Measurements from ENCODE around the gene LIPK.
"Not testable (repeated sequence)": the region's sequence is repeated elsewhere in the genome, so short reads cannot be mapped to it uniquely, and the experiment has no call there.

Gene LIPK

DNA sequence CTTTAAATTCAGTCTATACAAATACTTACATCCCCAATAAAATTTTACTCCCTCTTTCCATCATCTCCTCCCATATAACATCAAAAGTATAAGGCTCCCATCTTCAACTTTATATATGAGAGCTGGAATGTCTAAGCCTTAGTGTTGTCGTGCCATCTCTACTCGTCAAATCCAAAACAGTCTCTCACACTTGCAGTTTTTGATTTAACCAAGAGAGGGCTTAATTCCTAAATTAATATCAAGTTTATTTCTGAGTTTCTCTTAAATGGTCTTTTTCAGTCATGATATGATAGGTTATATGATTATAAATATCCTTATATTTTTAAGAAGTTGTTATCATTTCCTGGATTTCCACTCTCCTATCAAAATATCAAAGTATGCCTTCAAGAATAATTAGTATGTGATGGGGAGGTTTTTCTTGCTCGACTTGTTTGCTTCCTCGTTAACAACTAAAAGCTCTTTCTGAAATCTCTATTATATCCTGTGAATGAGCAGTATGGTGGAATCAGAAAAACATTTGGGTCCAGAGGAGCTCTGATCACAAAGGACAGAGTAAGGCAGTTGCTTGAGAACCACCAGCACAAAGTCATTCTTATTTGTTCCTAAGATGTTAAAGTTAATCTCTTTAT lies 12.5 kb upstream of the LIPK start:
- no peaks in the 10 kb centered on the region for H3K4me1 ChIP-seq (ENCODE audit: control insufficient read depth, low read length)
- H3K4me3 ChIP-seq (ENCODE audit: low read length): no peak overlapping the region
- no peaks in the 10 kb centered on the region for H3K36me3 ChIP-seq (ENCODE audit: control insufficient read depth, low read length)

GRCh38 chr10:88702848-88703597 lies 3.0 kb upstream of the LIPK start:
- TF ChIP-seq CTCF (IDR thresholded peaks at IDR 0.05; ENCODE audit: low read depth, low read length, poor library complexity, severe bottlenecking) (no peak), EZH2phosphoT487 (IDR thresholded peaks at IDR 0.05; ENCODE audit: borderline replicate concordance, low read length) (no peak)
- H3K4me3 ChIP-seq (ENCODE audit: low read length): no peak overlapping the region
- no peaks in the 10 kb centered on the region for H3F3A ChIP-seq (ENCODE audit: control insufficient read depth, insufficient read depth)
- no peak overlapping the region for H3K4me2 ChIP-seq (ENCODE audit: low read length)
- H3K27ac ChIP-seq (ENCODE audit: low read depth, low read length): no peak overlapping the region
- H3K36me3 ChIP-seq (ENCODE audit: control insufficient read depth, low read length): no peaks in the 10 kb centered on the region
- H3K79me2 ChIP-seq (ENCODE audit: control insufficient read depth, low read length): no peaks in the 10 kb centered on the region
- no peaks in the 10 kb centered on the region for H3K9me2 ChIP-seq (replicated peaks; ENCODE audit: control insufficient read depth, low read length)
- no peaks in the 10 kb centered on the region for H3K4me1 ChIP-seq (ENCODE audit: control insufficient read depth, low read length)
- H3K27me3 ChIP-seq (ENCODE audit: control insufficient read depth, low read length): 0 out of 2 replicates have a peak, but pooled peaks cover 6% of the 10 kb centered on the region
- no peaks in the 10 kb centered on the region for H4K20me1 ChIP-seq (ENCODE audit: control insufficient read depth, insufficient read depth, low read depth, low read length)
- no peaks in the 10 kb centered on the region for H3K9me3 ChIP-seq (ENCODE audit: control insufficient read depth, insufficient read depth, low read length)

More for the DNA sequence above, 12.5 kb upstream of the LIPK start:
- Histone ChIP-seq H4K20me1 (ENCODE audit: control insufficient read depth, insufficient read depth, low read depth, low read length) (no peaks in the 10 kb centered on the region), H3K27ac (ENCODE audit: low read depth, low read length) (no peak overlapping the region), H3K27me3 (ENCODE audit: control insufficient read depth, low read length) (0 out of 2 replicates have a peak, but pooled peaks cover 2% of the 10 kb centered on the region), H3K9me3 (ENCODE audit: control insufficient read depth, insufficient read depth, low read length) (no peaks in the 10 kb centered on the region), H3K9me2 (replicated peaks; ENCODE audit: control insufficient read depth, low read length) (no peaks in the 10 kb centered on the region), H3K79me2 (ENCODE audit: control insufficient read depth, low read length) (no peaks in the 10 kb centered on the region), H3F3A (ENCODE audit: control insufficient read depth, insufficient read depth) (no peaks in the 10 kb centered on the region), H3K4me2 (ENCODE audit: low read length) (no peak overlapping the region)
- TF ChIP-seq EZH2phosphoT487 (IDR thresholded peaks at IDR 0.05; ENCODE audit: borderline replicate concordance, low read length): no peak
- TF ChIP-seq CTCF (IDR thresholded peaks at IDR 0.05; ENCODE audit: low read depth, low read length, poor library complexity, severe bottlenecking): peak; percentile 18

GRCh38 chr10:88707429-88708155 lies 1.5 kb downstream of the LIPK start:
- H3K9me3 ChIP-seq (ENCODE audit: control insufficient read depth, insufficient read depth, low read length): no peaks in the 10 kb centered on the region
- no peaks in the 10 kb centered on the region for H3K4me1 ChIP-seq (ENCODE audit: control insufficient read depth, low read length)
- H3K9me2 ChIP-seq (replicated peaks; ENCODE audit: control insufficient read depth, low read length): no peaks in the 10 kb centered on the region
- no peaks in the 10 kb centered on the region for H3K79me2 ChIP-seq (ENCODE audit: control insufficient read depth, low read length)
- no peaks in the 10 kb centered on the region for H4K20me1 ChIP-seq (ENCODE audit: control insufficient read depth, insufficient read depth, low read depth, low read length)
- H3K27ac ChIP-seq (ENCODE audit: low read depth, low read length): no peak overlapping the region
- H3F3A ChIP-seq (ENCODE audit: control insufficient read depth, insufficient read depth): no peaks in the 10 kb centered on the region
- H3K27me3 ChIP-seq (ENCODE audit: control insufficient read depth, low read length): 0 out of 2 replicates have a peak, but pooled peaks cover 6% of the 10 kb centered on the region
- TF ChIP-seq CTCF (IDR thresholded peaks at IDR 0.05; ENCODE audit: low read depth, low read length, poor library complexity, severe bottlenecking): no peak
- no peak for TF ChIP-seq EZH2phosphoT487 (IDR thresholded peaks at IDR 0.05; ENCODE audit: borderline replicate concordance, low read length)
- H3K36me3 ChIP-seq (ENCODE audit: control insufficient read depth, low read length): no peaks in the 10 kb centered on the region
- H3K4me3 ChIP-seq (ENCODE audit: low read length): no peak overlapping the region
- H3K4me2 ChIP-seq (ENCODE audit: low read length): no peak overlapping the region

DNA sequence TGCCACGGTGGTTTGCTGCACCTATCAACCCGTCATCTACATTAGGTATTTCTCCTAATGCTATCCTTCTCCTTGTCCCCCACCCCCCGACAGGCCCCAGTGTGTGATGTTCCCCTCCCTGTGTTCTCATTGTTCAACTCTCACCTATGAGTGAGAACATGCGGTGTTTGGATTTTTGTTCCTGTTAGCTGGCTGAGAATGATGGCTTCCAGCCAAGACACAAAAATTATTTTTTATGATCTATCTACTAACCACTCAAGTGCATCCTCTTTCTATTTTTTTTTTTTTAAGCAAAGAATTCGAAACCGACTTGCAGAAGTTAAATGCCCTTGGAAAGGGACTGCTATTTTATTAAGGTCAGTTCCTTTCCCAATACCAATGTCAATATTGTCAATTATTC lies 3.3 kb downstream of the LIPK start:
- not testable (repeated sequence) for H3K27ac ChIP-seq (ENCODE audit: low read depth, low read length); H3K9me2 ChIP-seq (replicated peaks; ENCODE audit: control insufficient read depth, low read length); H3K4me2 ChIP-seq (ENCODE audit: low read length); H3K27me3 ChIP-seq (ENCODE audit: control insufficient read depth, low read length); H4K20me1 ChIP-seq (ENCODE audit: control insufficient read depth, insufficient read depth, low read depth, low read length); H3K79me2 ChIP-seq (ENCODE audit: control insufficient read depth, low read length); H3K4me3 ChIP-seq (ENCODE audit: low read length); H3K9me3 ChIP-seq (ENCODE audit: control insufficient read depth, insufficient read depth, low read length); H3K36me3 ChIP-seq (ENCODE audit: control insufficient read depth, low read length); H3F3A ChIP-seq (ENCODE audit: control insufficient read depth, insufficient read depth); H3K4me1 ChIP-seq (ENCODE audit: control insufficient read depth, low read length)

All from DOHH2 (cell line).